Activated CD4-positive, alpha-beta T cell treated with anti-CD3 and anti-CD28 coated beads for 36 hours (primary cell): ENCODE data around the gene DNAH10. TPM values are rescaled to one million over a fixed set of nuclear protein-coding genes. Genes with fewer than 3 reads are reported as not detected.
A peak's percentile ranks its signal among the peaks of the same experiment; 100 is the strongest.

Experiments used
- ATAC-seq: fragments of 200-7000 bp; cut with Tn5 transposase; one replicate; pipeline ENCODE4 v1.10.0; 2021; ENCODE audit warnings: mild to moderate bottlenecking, moderate library complexity
- CTCF ChIA-PET: fragments of 350-600 bp; sonication (Branson Sonifier 250); formaldehyde crosslinking; loops from one replicate; lab custom pipeline; 2021; ENCODE audit warnings: antibody characterized with exemption; lab: Charles Lee
- POLR2A ChIA-PET: fragments of 350-600 bp; sonication (Branson Sonifier 250); formaldehyde crosslinking; loops from one replicate; lab custom pipeline; 2021; ENCODE audit warnings: antibody characterized with exemption, inconsistent platforms; lab: Charles Lee
- DNase-seq: peaks from one replicate; pipeline ENCODE4 v3.0.0-alpha.2; 2020
- H3K27ac Mint-ChIP-seq: one replicate; pipeline ENCODE4 v1.8.0; 2021; ENCODE audit warnings: mixed read lengths
- H3K27me3 Mint-ChIP-seq: one replicate; pipeline ENCODE4 v1.8.0; 2021; ENCODE audit warnings: mixed read lengths
- H3K36me3 Mint-ChIP-seq: one replicate; pipeline ENCODE4 v1.8.0; 2021; ENCODE audit warnings: low read depth, mixed read lengths
- H3K4me1 Mint-ChIP-seq: one replicate; pipeline ENCODE4 v1.8.0; 2021; ENCODE audit warnings: mixed read lengths
- H3K4me3 Mint-ChIP-seq: one replicate; pipeline ENCODE4 v1.8.0; 2021; ENCODE audit warnings: mild to moderate bottlenecking, moderate library complexity, mixed read lengths
- H3K9me3 Mint-ChIP-seq: one replicate; pipeline ENCODE4 v1.8.0; 2021; ENCODE audit warnings: low read depth, mixed read lengths
- intact Hi-C, 2 experiments: fragments of 100-400 bp; cut with DNase I in 1 of 2; cut with micrococcal nuclease in 1 of 2; formaldehyde crosslinking; loops; one replicate each; pipeline versions ENCODE4 v1.14.2 to v1.15.1; 2022 to 2024; cut with DNase I, micrococcal nuclease
- total RNA-seq, 2 experiments: library from RNA; stranded (reverse); gene quantifications; one replicate each; pipeline ENCODE4 v1.2.3, GENCODE V29; 2021

The DNAH10 gene
- total RNA-seq, 2 experiments from 2014 or later = 0.16 to 0.37 TPM

DNA sequence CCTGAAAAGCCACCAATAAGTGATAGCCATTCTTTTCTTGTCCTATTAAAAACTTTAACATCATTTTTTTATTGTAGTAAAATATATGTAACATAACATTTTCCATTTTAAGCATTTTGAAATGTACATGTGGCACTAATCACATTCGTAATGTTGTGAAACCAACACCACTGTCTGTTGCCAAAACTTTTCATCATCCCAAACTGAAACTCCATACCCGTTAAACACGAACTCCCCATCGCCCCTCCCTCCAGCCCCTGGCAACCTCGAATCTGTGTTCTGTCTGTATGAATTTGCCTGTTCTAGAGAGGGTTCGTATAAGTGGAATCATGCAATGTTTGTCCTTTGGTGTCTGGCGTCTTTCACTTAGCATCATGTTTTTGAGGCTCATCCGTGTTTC, 134.7 kb downstream of the DNAH10 start:
- no peaks in the 10 kb centered on the region for H3K9me3 Mint-ChIP-seq
- no peak overlapping the region for H3K4me3 Mint-ChIP-seq
- CTCF ChIA-PET = no interaction called here
- POLR2A ChIA-PET = no interaction called here
- H3K27ac Mint-ChIP-seq = no peak overlapping the region
- intact Hi-C loops = no loop called here
- DNase-seq (no peak), ATAC-seq (no peak)
- H3K4me1 Mint-ChIP-seq = peaks cover 5% of the 10 kb centered on the region
- no peaks in the 10 kb centered on the region for H3K27me3 Mint-ChIP-seq
- H3K36me3 Mint-ChIP-seq = no peaks in the 10 kb centered on the region

DNA sequence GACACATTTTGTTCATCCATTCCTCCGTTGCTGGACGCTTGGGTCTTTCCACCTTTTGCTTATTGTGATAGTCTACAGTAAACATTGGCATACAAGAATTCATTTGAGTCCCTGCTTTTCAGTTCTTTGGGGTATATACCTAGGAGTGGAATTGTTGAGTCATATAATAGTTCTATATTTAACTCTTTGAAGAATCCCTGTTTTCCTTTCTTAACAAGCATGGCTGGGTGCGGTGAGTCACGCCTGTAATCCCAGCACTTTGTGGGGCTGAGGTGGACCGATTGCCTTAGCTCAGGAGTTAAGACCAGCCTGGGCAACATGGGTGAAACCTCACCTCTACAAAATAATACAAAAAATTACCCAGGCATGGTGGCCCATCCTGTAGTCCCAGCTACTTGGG, 135.1 kb downstream of the DNAH10 start:
- H3K36me3 Mint-ChIP-seq = no peaks in the 10 kb centered on the region
- no peak overlapping the region for H3K27ac Mint-ChIP-seq
- H3K9me3 Mint-ChIP-seq = no peaks in the 10 kb centered on the region
- H3K27me3 Mint-ChIP-seq = peaks cover 2% of the 10 kb centered on the region
- no peak for DNase-seq
- intact Hi-C loops = no loop called here
- ATAC-seq = no peak
- POLR2A ChIA-PET = no interaction called here
- peaks cover 5% of the 10 kb centered on the region for H3K4me1 Mint-ChIP-seq
- H3K4me3 Mint-ChIP-seq = no peak overlapping the region
- CTCF ChIA-PET = no interaction called here

DNA sequence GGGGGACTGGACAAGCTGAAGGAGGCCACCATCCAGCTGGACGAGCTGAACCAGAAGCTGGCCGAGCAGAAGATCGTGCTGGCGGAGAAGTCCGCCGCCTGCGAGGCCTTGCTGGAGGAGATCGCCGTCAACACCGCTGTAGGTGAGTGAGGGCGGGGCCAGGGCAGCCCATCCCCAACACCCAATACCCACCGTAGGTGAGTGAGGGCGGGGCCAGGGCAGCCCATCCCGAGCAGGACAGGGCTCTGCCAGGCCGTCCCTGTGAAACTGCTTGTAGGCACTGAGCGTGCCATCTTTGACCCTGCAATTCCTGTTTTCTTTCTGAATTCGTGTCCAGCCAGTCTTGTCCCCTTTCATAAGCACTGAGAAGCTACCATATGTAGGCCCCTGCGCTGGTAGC, 136.6 kb downstream of the DNAH10 start:
- POLR2A ChIA-PET = no interaction called here
- ATAC-seq = no peak
- DNase-seq = no peak
- peaks cover 3% of the 10 kb centered on the region for H3K27me3 Mint-ChIP-seq
- CTCF ChIA-PET = no interaction called here
- no peaks in the 10 kb centered on the region for H3K9me3 Mint-ChIP-seq
- H3K4me1 Mint-ChIP-seq = peaks cover 5% of the 10 kb centered on the region
- intact Hi-C loops = no loop called here
- no peak overlapping the region for H3K27ac Mint-ChIP-seq
- no peak overlapping the region for H3K4me3 Mint-ChIP-seq
- H3K36me3 Mint-ChIP-seq = no peaks in the 10 kb centered on the region

DNA sequence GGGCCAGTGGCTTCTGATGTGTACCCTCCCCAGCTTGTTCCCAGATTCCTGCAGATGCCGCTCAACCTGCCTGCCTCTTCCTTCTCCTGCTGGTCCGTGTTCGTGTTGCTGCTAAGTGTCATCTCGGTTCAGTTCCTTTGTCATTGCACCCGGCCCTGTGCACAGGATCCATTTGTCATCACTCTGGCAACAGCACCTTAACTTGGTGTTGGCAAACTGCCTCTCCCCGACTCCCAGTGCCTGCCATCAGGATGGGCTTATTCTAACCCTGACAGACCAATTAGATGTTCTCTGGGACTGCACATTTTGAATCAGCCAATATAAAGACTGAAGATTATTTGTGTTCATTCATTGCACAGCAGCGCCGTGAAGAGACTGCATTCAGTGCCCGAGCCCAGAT, 137.3 kb downstream of the DNAH10 start:
- H3K4me3 Mint-ChIP-seq = no peak overlapping the region
- POLR2A ChIA-PET = no interaction called here
- CTCF ChIA-PET = no interaction called here
- peaks cover 7% of the 10 kb centered on the region for H3K27me3 Mint-ChIP-seq
- H3K36me3 Mint-ChIP-seq = no peaks in the 10 kb centered on the region
- no peak for DNase-seq
- no peak overlapping the region for H3K27ac Mint-ChIP-seq
- no peaks in the 10 kb centered on the region for H3K9me3 Mint-ChIP-seq
- peaks cover 5% of the 10 kb centered on the region for H3K4me1 Mint-ChIP-seq
- no peak for ATAC-seq
- intact Hi-C loops = no loop called here

DNA sequence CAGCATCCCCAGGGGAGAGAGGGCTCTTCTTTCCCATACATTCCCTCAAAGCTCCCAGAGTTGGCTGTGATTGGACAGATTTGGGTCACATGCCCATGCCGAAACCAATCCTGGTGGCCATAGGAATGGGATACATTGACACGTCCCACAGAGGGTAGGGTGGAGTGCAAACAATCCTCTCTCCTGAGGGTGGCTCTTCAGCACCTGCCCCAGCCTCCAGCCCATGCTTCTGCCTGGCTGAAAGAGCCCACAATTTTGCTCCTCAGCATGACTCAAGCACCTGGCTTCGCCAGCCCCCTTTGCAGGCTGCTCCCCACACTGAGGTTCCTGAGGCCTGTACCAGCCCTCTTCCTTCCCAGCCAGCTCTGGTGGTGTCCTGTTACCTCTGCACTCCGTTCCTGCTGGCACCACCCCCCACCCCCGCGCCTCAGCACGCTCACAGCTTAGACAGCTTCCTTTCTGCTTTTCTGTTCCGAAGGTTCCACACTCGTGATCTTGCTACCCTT, 138.8 kb downstream of the DNAH10 start:
- peaks cover 7% of the 10 kb centered on the region for H3K27me3 Mint-ChIP-seq
- POLR2A ChIA-PET = no interaction called here
- H3K9me3 Mint-ChIP-seq = no peaks in the 10 kb centered on the region
- DNase-seq (peak; percentile 66), ATAC-seq (peak; percentile 81)
- intact Hi-C loops = no loop called here
- no peak overlapping the region for H3K4me3 Mint-ChIP-seq
- peaks cover 9% of the 10 kb centered on the region for H3K4me1 Mint-ChIP-seq
- CTCF ChIA-PET = interaction anchor here (0.6 to 1.6 kb wide), 9 partner anchors 10 to 442 kb away, joined by 3 to 6 read pairs (median 4); no protein-coding TSS in a partner anchor
- no peak overlapping the region for H3K27ac Mint-ChIP-seq
- H3K36me3 Mint-ChIP-seq = no peaks in the 10 kb centered on the region

DNA sequence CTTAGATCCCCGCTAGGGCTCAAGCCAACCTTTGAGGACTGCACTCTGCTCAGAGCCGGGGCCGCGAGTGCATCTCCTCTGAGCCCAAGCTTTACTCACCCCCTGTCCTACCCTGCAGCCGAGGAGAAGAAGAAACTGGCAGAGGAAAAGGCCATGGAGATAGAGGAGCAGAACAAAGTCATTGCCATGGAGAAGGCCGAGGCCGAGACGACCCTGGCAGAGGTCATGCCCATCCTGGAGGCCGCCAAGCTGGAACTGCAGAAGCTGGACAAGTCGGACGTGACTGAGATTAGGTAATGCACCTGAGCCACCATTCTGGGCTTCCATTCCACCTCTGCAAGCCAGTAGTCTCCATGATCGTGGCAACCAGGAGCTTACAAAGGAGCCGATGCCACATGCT, 140.7 kb downstream of the DNAH10 start:
- H3K27ac Mint-ChIP-seq = no peak overlapping the region
- ATAC-seq = no peak
- DNase-seq = no peak
- H3K9me3 Mint-ChIP-seq = no peaks in the 10 kb centered on the region
- H3K4me1 Mint-ChIP-seq = peaks cover 9% of the 10 kb centered on the region
- intact Hi-C loops = no loop called here
- H3K36me3 Mint-ChIP-seq = no peaks in the 10 kb centered on the region
- H3K27me3 Mint-ChIP-seq = peaks cover 7% of the 10 kb centered on the region
- ChIA-PET CTCF (interaction anchor here (0.8 to 4.3 kb wide), 3 partner anchors 13 to 861 kb away, joined by 3 to 60 read pairs (median 8); no protein-coding TSS in a partner anchor), POLR2A (no interaction called here)
- no peak overlapping the region for H3K4me3 Mint-ChIP-seq

DNA sequence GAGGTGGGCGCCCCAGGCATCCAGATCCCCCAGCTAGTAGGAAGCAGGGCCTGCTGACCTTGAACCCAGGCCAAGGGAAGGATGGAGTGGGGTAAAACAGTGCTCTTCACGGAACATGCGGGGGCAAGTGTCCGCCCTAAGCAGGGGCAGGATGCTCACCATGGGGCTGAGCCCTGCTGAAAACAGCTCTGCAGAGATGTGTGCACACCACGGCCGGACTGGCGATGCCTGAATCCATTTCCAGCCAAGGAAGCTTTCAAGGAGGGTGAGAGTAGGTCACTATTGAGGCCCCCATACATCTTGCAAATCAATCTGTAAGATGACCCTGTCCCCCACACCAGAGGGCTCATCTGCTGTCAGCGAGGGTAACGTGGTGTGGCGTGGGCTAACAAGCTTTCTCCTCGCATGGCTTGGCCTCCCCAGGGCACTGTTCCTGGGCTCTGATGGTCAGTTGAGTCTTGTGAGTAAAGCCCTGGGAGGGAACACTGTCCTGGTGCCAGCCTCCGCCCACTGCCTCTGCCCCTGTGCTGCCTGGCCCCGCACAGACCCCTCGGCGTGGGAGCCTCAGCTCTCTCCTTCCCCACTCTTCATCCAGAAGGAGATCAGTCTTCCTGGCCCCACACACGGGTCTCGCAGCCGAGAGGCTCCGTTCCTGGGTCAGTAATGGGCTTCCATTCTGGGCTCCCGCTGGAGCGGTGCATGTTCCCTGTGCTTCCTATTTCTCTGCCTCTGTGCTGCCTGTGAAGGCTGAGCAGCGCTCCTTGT, 141.4 kb downstream of the DNAH10 start:
- ChIA-PET POLR2A (no interaction called here), CTCF (interaction anchor here (0.8 to 4.3 kb wide), 7 partner anchors 10 to 861 kb away, joined by 3 to 60 read pairs (median 4); no protein-coding TSS in a partner anchor)
- H3K4me1 Mint-ChIP-seq = peaks cover 9% of the 10 kb centered on the region
- DNase-seq (no peak), ATAC-seq (no peak)
- H3K9me3 Mint-ChIP-seq = no peaks in the 10 kb centered on the region
- intact Hi-C loops = loop anchor here in 1 of 2 experiments (2.0 kb wide), 1 partner anchor 129 kb away; no protein-coding TSS in a partner anchor
- H3K27ac Mint-ChIP-seq = no peak overlapping the region
- H3K27me3 Mint-ChIP-seq = peaks cover 7% of the 10 kb centered on the region
- H3K36me3 Mint-ChIP-seq = no peaks in the 10 kb centered on the region
- H3K4me3 Mint-ChIP-seq = no peak overlapping the region

DNA sequence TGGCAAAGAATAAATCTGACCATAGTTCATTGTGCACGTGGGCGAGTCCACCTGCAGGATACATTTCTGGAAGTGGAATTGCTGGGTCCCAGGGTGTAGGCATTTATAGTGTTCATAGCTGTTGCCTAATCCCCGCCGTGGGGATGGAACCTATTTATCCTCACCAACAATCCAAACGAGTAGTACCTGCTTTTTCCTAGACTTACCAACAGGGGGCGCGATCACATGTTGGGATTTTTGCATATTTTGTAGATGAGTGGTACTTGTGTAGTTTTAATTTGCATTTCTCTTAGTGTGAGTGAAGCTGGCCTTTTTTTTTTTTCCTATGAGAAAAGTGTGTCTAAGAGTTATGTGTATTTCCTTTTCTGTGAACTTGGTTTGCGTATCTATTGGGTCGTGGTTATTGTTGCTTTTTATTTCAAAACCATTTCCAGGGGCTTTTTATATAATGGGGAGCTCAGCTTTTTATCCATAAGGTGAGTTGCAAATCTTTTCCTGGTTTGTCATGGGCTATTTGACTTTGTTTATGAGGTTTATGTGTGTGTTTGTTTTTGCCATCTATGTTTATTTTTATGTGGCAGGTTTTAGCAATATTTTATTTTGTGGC, 143.3 kb downstream of the DNAH10 start:
- peak; percentile 83 for DNase-seq
- H3K27ac Mint-ChIP-seq = no peak overlapping the region
- intact Hi-C loops = loop anchor here (1.0 to 2.0 kb wide), 4 partner anchors 67 to 127 kb away; partner anchors contain the start of gene CCDC92 (in 1 of the 2)
- no peaks in the 10 kb centered on the region for H3K36me3 Mint-ChIP-seq
- H3K4me3 Mint-ChIP-seq = no peak overlapping the region
- peaks cover 7% of the 10 kb centered on the region for H3K27me3 Mint-ChIP-seq
- ATAC-seq = peak; percentile 63
- CTCF ChIA-PET = interaction anchor here (0.6 to 4.3 kb wide), 21 partner anchors 8 to 949 kb away, joined by 3 to 60 read pairs (median 4); no protein-coding TSS in a partner anchor
- POLR2A ChIA-PET = interaction anchor here (0.6 kb wide), 1 partner anchor 12 kb away, joined by 3 read pairs; no protein-coding TSS in a partner anchor
- no peaks in the 10 kb centered on the region for H3K9me3 Mint-ChIP-seq
- H3K4me1 Mint-ChIP-seq = peaks cover 9% of the 10 kb centered on the region

DNA sequence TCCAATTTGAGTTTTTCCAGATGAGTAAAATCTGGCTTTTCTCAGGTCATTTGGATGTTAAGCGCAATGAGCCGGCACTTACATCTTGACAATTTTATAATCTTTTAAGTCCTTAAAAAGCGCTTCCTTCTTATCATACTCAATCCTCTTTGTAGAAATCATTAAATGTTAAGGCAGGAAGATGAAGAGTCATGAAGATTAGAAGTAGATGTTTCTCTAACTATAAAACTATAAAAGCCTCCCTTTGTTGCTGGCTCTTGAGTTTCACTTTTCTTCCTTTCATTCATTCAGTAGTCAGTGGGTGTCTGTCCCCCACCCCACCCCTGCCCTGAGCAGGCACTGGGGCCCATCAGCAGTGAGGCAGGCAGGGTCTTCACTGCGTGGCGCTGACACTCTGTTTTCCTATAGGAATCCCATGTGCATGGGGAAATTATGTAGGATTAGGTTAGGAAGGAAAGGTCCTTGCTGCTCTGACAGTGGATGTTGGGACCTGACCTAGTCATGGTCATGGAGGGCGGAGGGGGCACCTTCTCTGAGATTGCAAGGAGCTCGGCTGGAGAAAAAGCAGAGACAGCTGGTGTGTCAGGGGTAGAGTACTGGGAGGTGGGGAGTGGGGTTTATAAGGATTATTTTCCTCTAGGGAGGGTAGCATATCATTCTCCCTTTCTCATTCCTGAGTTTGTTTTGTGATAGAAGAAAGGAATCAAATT, 144.8 kb downstream of the DNAH10 start:
- Mint-ChIP-seq H3K36me3 (no peaks in the 10 kb centered on the region), H3K4me1 (peaks cover 6% of the 10 kb centered on the region), H3K27me3 (peaks cover 7% of the 10 kb centered on the region), H3K9me3 (no peaks in the 10 kb centered on the region), H3K27ac (no peak overlapping the region), H3K4me3 (no peak overlapping the region)
- POLR2A ChIA-PET = no interaction called here
- CTCF ChIA-PET = interaction anchor here (0.9 to 4.3 kb wide), 3 partner anchors 29 to 129 kb away, joined by 3 to 60 read pairs (median 4); no protein-coding TSS in a partner anchor
- ATAC-seq = no peak
- intact Hi-C loops = no loop called here
- DNase-seq = no peak

DNA sequence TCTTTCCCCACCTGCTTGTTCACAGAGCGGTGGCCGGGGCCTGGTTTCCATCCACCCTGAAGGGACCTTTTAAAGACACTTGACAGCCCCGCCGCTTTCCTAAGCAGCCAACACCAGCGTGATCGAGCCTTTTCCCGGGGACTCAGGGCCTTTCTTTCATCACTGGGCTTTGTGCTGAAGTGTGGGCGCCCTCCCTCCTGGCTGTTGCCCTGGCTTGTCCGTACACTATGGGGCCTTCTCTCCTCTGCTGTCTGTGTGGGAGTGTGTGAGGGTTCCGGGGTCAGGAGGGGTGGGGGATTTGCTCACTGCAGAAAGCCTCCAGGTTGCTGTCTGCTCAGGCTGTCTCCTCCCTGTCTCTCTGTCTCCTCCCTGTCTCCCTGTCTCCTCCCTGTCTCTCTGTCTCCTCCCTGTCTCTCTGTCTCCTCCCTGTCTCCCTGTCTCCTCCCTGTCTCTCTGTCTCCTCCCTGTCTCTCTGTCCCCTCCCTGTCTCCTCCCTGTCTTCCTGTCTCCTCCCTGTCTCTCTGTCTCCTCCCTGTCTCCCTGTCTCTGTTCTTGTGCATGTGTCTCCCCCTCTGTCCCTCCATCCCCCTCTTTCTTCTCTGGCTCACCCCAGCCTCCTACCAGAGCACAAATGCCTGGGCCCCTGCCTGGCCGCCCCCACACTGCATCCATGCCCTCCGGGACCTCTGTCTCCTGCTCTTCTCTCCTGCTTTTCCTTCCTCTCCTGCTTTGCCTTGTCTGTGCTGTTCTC, 145.8 kb downstream of the DNAH10 start:
- CTCF ChIA-PET = no interaction called here
- POLR2A ChIA-PET = no interaction called here
- Mint-ChIP-seq H3K27me3 (peaks cover 3% of the 10 kb centered on the region), H3K36me3 (no peaks in the 10 kb centered on the region), H3K9me3 (no peaks in the 10 kb centered on the region), H3K4me3 (no peak overlapping the region), H3K4me1 (peaks cover 9% of the 10 kb centered on the region), H3K27ac (no peak overlapping the region)
- intact Hi-C loops = no loop called here
- DNase-seq (no peak), ATAC-seq (no peak)
